AG10803 (cell line): Measurements from ENCODE around the gene SAP130.

Experiments used
- DNase-seq: peaks from one replicate; pipeline ENCODE4 v3.0.0; 2010; ENCODE audit warnings: low read depth
- H3K4me3 ChIP-seq: 2 replicates; pipeline ENCODE4 v1.5.1; 2011; ENCODE audit warnings: mild to moderate bottlenecking, low read length, control low read depth
- TF ChIP-seq, protein P1 (sequence below): conservative IDR thresholded peaks from 2 replicates; pipeline ENCODE4 v1.5.1; 2011; ENCODE audit warnings: mild to moderate bottlenecking, low read length, control low read depth, inconsistent platforms

The SAP130 gene

DNA sequence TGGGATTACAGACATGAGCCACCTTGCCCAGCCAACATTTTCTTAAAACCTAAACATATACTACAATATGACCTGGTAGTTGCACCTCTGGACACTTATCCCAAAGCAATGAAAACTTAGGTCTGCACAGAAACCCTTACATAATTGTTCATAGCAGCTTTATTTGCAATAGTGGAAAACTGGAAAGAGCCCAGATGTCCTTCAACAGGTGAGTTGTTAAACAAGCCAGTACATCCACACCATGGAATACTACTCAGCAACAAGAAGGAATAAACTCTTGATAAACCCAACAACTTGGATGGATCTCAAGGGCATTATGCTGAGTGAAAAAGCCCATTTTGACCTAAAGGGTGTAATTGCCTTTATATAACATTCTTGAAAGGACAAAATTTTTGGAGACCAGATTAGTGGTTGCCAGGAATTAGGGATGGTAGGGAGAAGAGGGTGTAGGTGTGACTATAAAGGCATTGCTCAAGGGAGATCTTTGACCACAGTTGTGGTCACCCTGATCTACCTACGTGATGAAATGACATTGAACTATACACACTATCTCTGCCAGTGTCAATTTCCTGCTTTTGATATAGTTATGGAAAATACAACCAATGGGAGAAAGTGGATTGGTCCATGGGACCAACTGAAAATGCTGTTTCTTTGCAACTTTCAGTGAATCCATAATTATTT lies 130.2 kb downstream of the SAP130 start:
- TF ChIP-seq, protein P1, sequence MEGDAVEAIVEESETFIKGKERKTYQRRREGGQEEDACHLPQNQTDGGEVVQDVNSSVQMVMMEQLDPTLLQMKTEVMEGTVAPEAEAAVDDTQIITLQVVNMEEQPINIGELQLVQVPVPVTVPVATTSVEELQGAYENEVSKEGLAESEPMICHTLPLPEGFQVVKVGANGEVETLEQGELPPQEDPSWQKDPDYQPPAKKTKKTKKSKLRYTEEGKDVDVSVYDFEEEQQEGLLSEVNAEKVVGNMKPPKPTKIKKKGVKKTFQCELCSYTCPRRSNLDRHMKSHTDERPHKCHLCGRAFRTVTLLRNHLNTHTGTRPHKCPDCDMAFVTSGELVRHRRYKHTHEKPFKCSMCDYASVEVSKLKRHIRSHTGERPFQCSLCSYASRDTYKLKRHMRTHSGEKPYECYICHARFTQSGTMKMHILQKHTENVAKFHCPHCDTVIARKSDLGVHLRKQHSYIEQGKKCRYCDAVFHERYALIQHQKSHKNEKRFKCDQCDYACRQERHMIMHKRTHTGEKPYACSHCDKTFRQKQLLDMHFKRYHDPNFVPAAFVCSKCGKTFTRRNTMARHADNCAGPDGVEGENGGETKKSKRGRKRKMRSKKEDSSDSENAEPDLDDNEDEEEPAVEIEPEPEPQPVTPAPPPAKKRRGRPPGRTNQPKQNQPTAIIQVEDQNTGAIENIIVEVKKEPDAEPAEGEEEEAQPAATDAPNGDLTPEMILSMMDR = no peak
- H3K4me3 ChIP-seq = no peak overlapping the region
- no peak for DNase-seq

GRCh38 chr2:127893494-127893893 lies 134.4 kb downstream of the SAP130 start:
- no peak overlapping the region for H3K4me3 ChIP-seq
- TF ChIP-seq, protein P1 = no peak
- no peak for DNase-seq

DNA sequence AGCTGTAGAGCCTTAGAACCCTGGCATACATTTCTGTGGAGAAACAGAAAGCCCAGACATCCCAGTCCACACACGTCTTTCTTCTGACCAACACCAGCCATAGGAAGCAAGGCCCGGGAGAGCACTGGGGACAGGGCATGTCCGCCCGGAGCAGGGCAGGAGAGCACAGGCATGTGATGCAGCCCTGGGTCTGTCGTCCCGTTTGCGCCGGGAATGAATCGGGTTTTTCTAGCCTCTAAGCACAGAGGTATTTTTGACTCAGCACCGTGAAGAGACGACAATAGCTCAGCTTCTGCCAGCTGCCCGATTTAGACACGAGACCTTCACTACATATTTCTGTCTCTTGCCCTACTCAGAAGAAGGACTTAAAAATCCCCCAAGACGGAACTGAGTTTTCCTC lies 134.8 kb downstream of the SAP130 start:
- H3K4me3 ChIP-seq = no peak overlapping the region
- TF ChIP-seq, protein P1 = no peak
- no peak for DNase-seq

GRCh38 chr2:127891811-127892210 lies 136.0 kb downstream of the SAP130 start:
- TF ChIP-seq, protein P1 = no peak
- peak; percentile 11 for DNase-seq
- no peak overlapping the region for H3K4me3 ChIP-seq
